ENCODE data around the gene MED15. TPM values are rescaled to one million over a fixed set of nuclear protein-coding genes. Genes with fewer than 3 reads are reported as not detected.
"Not testable (repeated sequence)": the region's sequence is repeated elsewhere in the genome, so short reads cannot be mapped to it uniquely, and the experiment has no call there.

MED15 gene
- total RNA-seq, 1 donor: 36.9 TPM

- peaks cover 52% of the 10 kb centered on the region for H3K36me3 ChIP-seq (ENCODE audit: insufficient read depth, low read length)
- no peaks in the 10 kb centered on the region for H3K9me3 ChIP-seq (ENCODE audit: low read depth, low read length)
- no peak overlapping the region for H3K4me2 ChIP-seq (ENCODE audit: insufficient read depth, low read length)
- H4K20me1 ChIP-seq (ENCODE audit: insufficient read depth, low read length): peaks cover 23% of the 10 kb centered on the region
- H3K4me1 ChIP-seq (ENCODE audit: insufficient read depth, low read length): peaks cover 14% of the 10 kb centered on the region
- no peak overlapping the region for H2AFZ ChIP-seq (ENCODE audit: low read length)
- peaks cover 94% of the 10 kb centered on the region for H3K79me2 ChIP-seq (ENCODE audit: insufficient read depth, low read length)
- no peaks in the 10 kb centered on the region for H3K27me3 ChIP-seq (ENCODE audit: insufficient read depth, low read length)
- TF ChIP-seq CTCF (IDR thresholded peaks at IDR 0.05; ENCODE audit: extremely low read depth, low read depth, low read length): no peak
- no peak overlapping the region for H3K4me3 ChIP-seq (ENCODE audit: insufficient read depth, low read length)
- H3K27ac ChIP-seq (ENCODE audit: low read depth, low read length): no peak overlapping the region
- DNase-seq (ENCODE audit: insufficient read length, low spot score, missing footprints): no peak
Measured at GRCh38 chr22:20537983-20538382, 30.6 kb downstream of the MED15 start.

GRCh38 chr22:20538875-20539274 lies 31.5 kb downstream of the MED15 start:
- not testable (repeated sequence) for H3K9me3 ChIP-seq (ENCODE audit: low read depth, low read length); H3K27ac ChIP-seq (ENCODE audit: low read depth, low read length); H3K27me3 ChIP-seq (ENCODE audit: insufficient read depth, low read length); H3K4me1 ChIP-seq (ENCODE audit: insufficient read depth, low read length); DNase-seq (ENCODE audit: insufficient read length, low spot score, missing footprints); H3K4me2 ChIP-seq (ENCODE audit: insufficient read depth, low read length); H2AFZ ChIP-seq (ENCODE audit: low read length); H3K4me3 ChIP-seq (ENCODE audit: insufficient read depth, low read length)
- Histone ChIP-seq H3K36me3 (ENCODE audit: insufficient read depth, low read length) (peaks cover 47% of the 10 kb centered on the region), H4K20me1 (ENCODE audit: insufficient read depth, low read length) (peaks cover 21% of the 10 kb centered on the region), H3K79me2 (ENCODE audit: insufficient read depth, low read length) (peaks cover 88% of the 10 kb centered on the region)

GRCh38 chr22:20542055-20542454 lies 34.6 kb downstream of the MED15 start:
- Histone ChIP-seq H3K36me3 (ENCODE audit: insufficient read depth, low read length) (peaks cover 43% of the 10 kb centered on the region), H3K27me3 (ENCODE audit: insufficient read depth, low read length) (no peaks in the 10 kb centered on the region), H3K9me3 (ENCODE audit: low read depth, low read length) (no peaks in the 10 kb centered on the region), H3K4me1 (ENCODE audit: insufficient read depth, low read length) (peaks cover 19% of the 10 kb centered on the region), H2AFZ (ENCODE audit: low read length) (no peak overlapping the region), H4K20me1 (ENCODE audit: insufficient read depth, low read length) (peaks cover 18% of the 10 kb centered on the region), H3K4me2 (ENCODE audit: insufficient read depth, low read length) (no peak overlapping the region), H3K79me2 (ENCODE audit: insufficient read depth, low read length) (peaks cover 87% of the 10 kb centered on the region), H3K4me3 (ENCODE audit: insufficient read depth, low read length) (no peak overlapping the region), H3K27ac (ENCODE audit: low read depth, low read length) (no peak overlapping the region)
- no peak for TF ChIP-seq CTCF (IDR thresholded peaks at IDR 0.05; ENCODE audit: extremely low read depth, low read depth, low read length)
- DNase-seq (ENCODE audit: insufficient read length, low spot score, missing footprints): no peak

- Histone ChIP-seq H3K27ac (ENCODE audit: low read depth, low read length) (no peak overlapping the region), H3K36me3 (ENCODE audit: insufficient read depth, low read length) (peaks cover 36% of the 10 kb centered on the region), H3K9me3 (ENCODE audit: low read depth, low read length) (no peaks in the 10 kb centered on the region), H3K79me2 (ENCODE audit: insufficient read depth, low read length) (peaks cover 87% of the 10 kb centered on the region), H3K27me3 (ENCODE audit: insufficient read depth, low read length) (no peaks in the 10 kb centered on the region), H3K4me1 (ENCODE audit: insufficient read depth, low read length) (peaks cover 21% of the 10 kb centered on the region), H2AFZ (ENCODE audit: low read length) (no peak overlapping the region), H3K4me3 (ENCODE audit: insufficient read depth, low read length) (no peak overlapping the region), H4K20me1 (ENCODE audit: insufficient read depth, low read length) (peaks cover 11% of the 10 kb centered on the region), H3K4me2 (ENCODE audit: insufficient read depth, low read length) (no peak overlapping the region)
- no peak for TF ChIP-seq CTCF (IDR thresholded peaks at IDR 0.05; ENCODE audit: extremely low read depth, low read depth, low read length)
- no peak for DNase-seq (ENCODE audit: insufficient read length, low spot score, missing footprints)
Measured at GRCh38 chr22:20542736-20543135, 35.3 kb downstream of the MED15 start.

GRCh38 chr22:20545318-20545634 lies 37.9 kb downstream of the MED15 start:
- Histone ChIP-seq H3K36me3 (ENCODE audit: insufficient read depth, low read length) (peaks cover 18% of the 10 kb centered on the region), H4K20me1 (ENCODE audit: insufficient read depth, low read length) (peaks cover 25% of the 10 kb centered on the region), H3K27ac (ENCODE audit: low read depth, low read length) (peak overlapping the region; percentile 30), H3K79me2 (ENCODE audit: insufficient read depth, low read length) (peaks cover 89% of the 10 kb centered on the region), H3K4me1 (ENCODE audit: insufficient read depth, low read length) (peaks cover 40% of the 10 kb centered on the region)
- not testable (repeated sequence) for H2AFZ ChIP-seq (ENCODE audit: low read length); DNase-seq (ENCODE audit: insufficient read length, low spot score, missing footprints); H3K4me2 ChIP-seq (ENCODE audit: insufficient read depth, low read length); H3K4me3 ChIP-seq (ENCODE audit: insufficient read depth, low read length); H3K9me3 ChIP-seq (ENCODE audit: low read depth, low read length); H3K27me3 ChIP-seq (ENCODE audit: insufficient read depth, low read length)

All from osteoblast (primary cell).